Heart right ventricle (tissue), 16 donors: Measurements from ENCODE around the gene CTNND2. TPM values are rescaled to one million over a fixed set of nuclear protein-coding genes. Genes with fewer than 3 reads are reported as not detected.

Source experiments
- ATAC-seq, 8 donors: fragments of 200-7000 bp; cut with Tn5 transposase; one replicate each; pipeline ENCODE4 v1.9.1; 2020; ENCODE audit warnings: mild to moderate bottlenecking in 8 of 8, moderate library complexity in 8 of 8, moderate number of reproducible peaks in 1 of 8
- DNase-seq, 2 donors: peaks; one replicate each; pipeline ENCODE4 v3.0.0-alpha.2; 2020
- H3K27ac ChIP-seq, 10 donors: fragments of 200-600 bp; sonication (generic) in 2 of 10; one replicate each; pipeline versions ENCODE4 v1.5.0 to v1.8.0; 2020 to 2022; ENCODE audit warnings: mild to moderate bottlenecking in 3 of 10
- H3K27me3 ChIP-seq, 7 donors: fragments of 200-600 bp; one replicate each; pipeline ENCODE4 v1.8.0; 2021 to 2022; ENCODE audit warnings: mild to moderate bottlenecking in 2 of 7
- H3K36me3 ChIP-seq, 9 donors: fragments of 200-600 bp; sonication (generic) in 1 of 9; one replicate each; pipeline versions ENCODE4 v1.5.0 to v1.8.0; 2020 to 2022; ENCODE audit warnings: mild to moderate bottlenecking in 2 of 9
- H3K4me1 ChIP-seq, 9 donors: fragments of 200-600 bp; sonication (generic) in 1 of 9; one replicate each; pipeline versions ENCODE4 v1.5.0 to v1.8.0; 2020 to 2022; ENCODE audit warnings: mild to moderate bottlenecking in 4 of 9
- H3K4me3 ChIP-seq, 10 donors: fragments of 200-600 bp; sonication (generic) in 2 of 10; one replicate each; pipeline versions ENCODE4 v1.5.0 to v1.8.0; 2020 to 2022; ENCODE audit warnings: mild to moderate bottlenecking in 7 of 10, moderate library complexity in 2 of 10
- H3K9me3 ChIP-seq, 11 donors: fragments of 200-600 bp in 10 of 11; sonication (generic) in 2 of 11; one replicate each; pipeline versions ENCODE4 v1.5.0 to v1.8.0; 2013 to 2022; ENCODE audit warnings: mild to moderate bottlenecking in 2 of 11, control low read depth in 1 of 11, moderate library complexity in 1 of 11
- CTCF ChIP-seq, 9 donors: fragments of 200-600 bp; sonication (generic) in 2 of 9; IDR thresholded peaks; one replicate each; pipeline versions ENCODE4 v1.5.0 to v1.8.0; 2021 to 2022; ENCODE audit warnings: antibody characterized with exemption in 9 of 9, mild to moderate bottlenecking in 5 of 9, moderate library complexity in 1 of 9
- WGBS, 2 donors: extraction: QIAGEN DNeasy Blood & Tissue Kit; methylation state at CpG; one replicate each; pipeline ENCODE4 v1.1.7; 2013; ENCODE audit warnings: inconsistent platforms in 1 of 2; 5-methylcytosine and 5-hydroxymethylcytosine counted together
- intact Hi-C, 10 donors: fragments of 100-400 bp; cut with DNase I; formaldehyde crosslinking; loops; one replicate each; pipeline versions ENCODE4 v1.11.1 to v1.14.2; 2022
- polyA plus RNA-seq, 2 donors: library from polyadenylated mRNA; stranded (reverse); fragments of 200-250 nt; gene quantifications; one replicate each; pipeline ENCODE4 v1.2.3, GENCODE V29; 2013
- total RNA-seq, 10 donors: library from RNA; stranded (reverse); fragmentation: NEBNext Ultra II Directional in 3 of 10; extraction: Animal tissue kit (Norgen Biotek cat#: 25700) in 3 of 10; gene quantifications; one replicate each; pipeline versions ENCODE4 v1.2.1 to v1.2.4, GENCODE V29; 2021 to 2023
- donor health status: Arrhythmogenic right ventricular cardiomyopathy.
- donor health status: ischemic (EF 13 %, LVEDD 7.1; RV severe dilation, severe dysfunction).
- donor health status: healthy with polysubstance abuse.
- donor health status: DM: no; HTN: yes; CAD: no.
- donor health status: DM: no; HTN: no; CAD: no.
- donor health status: ischemic (EF 25% LVEDD 6.9; RV normal size, moderate dysfunction).
- donor health status: ischemic (EF 25% LVEDD 5.7; RV mildly dilated, moderate dysfunction).
- donor health status: healthy.
- donor health status: DM: yes; HTN: yes; CAD: no.
- donor health status: Ischemic cardiomyopathy.
- donor health status: ischemic (EF 35%, LVEDD 5.7; RV mildly dilated, moderate dysfunction).
- donor health status: nonischemic (EF 11% LVEDD 7.7; RV severe dilation, severe dysfunction).
- donor health status: DM: yes; HTN: yes; CAD: no.
- donor health status: PGD.
- donor health status: ischemic (EF 29% LVEDD 5.4; RV normal size, mild dysfunction).
- donor health status: nonischemic (EF 23%, LVEDD 6.1; RV moderate dilation, normal function).

Gene CTNND2
- total and polyA plus RNA-seq, 12 donors, result 1.1 to 29.6 (median 9.9) TPM

- WGBS, 2 donors, result 82 to 85% methylated on average over 5 of the region's 5 CpGs
- no peak for ATAC-seq
- DNase-seq, result no peak
- H3K27ac ChIP-seq, result no peak overlapping the region
- no peaks in the 10 kb centered on the region for H3K9me3 ChIP-seq
- H3K27me3 ChIP-seq, result no peaks in the 10 kb centered on the region
- no peak overlapping the region for H3K4me3 ChIP-seq
- no peak for TF ChIP-seq CTCF (IDR thresholded peaks at IDR 0.05)
- H3K36me3 ChIP-seq, result no peaks in the 10 kb centered on the region
- intact Hi-C loops, result no loop called here
- H3K4me1 ChIP-seq, result no peaks in the 10 kb centered on the region
Measured at GRCh38 chr5:11407556-11408145, 496.6 kb downstream of the CTNND2 start.

DNA sequence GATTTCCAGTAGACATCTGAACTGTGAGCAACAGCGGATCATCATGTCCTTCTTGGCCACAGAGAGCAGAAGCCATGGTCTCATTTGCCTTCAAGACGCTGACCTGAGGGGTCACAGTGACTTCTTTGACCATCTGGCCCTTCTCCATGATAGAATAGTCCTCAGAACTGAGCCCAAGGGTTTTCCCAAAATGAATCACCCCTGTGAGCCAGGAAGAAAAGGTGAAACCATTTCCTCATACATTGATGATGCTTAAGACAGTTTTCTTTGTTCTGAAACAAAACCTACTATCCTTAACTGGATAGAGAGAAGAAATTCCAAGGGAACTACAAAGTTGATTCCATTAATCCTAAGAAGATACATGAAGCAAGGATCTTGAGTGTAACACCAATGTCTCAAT is 503.9 kb downstream of the CTNND2 start:
- no peak for TF ChIP-seq CTCF (IDR thresholded peaks at IDR 0.05)
- Histone ChIP-seq H3K4me1 (no peaks in the 10 kb centered on the region), H3K4me3 (no peak overlapping the region), H3K9me3 (no peaks in the 10 kb centered on the region), H3K27me3 (no peaks in the 10 kb centered on the region), H3K27ac (no peak overlapping the region), H3K36me3 (no peaks in the 10 kb centered on the region)
- ATAC-seq (no peak), DNase-seq (no peak)
- intact Hi-C loops, result no loop called here
- 79 to 84% methylated on average over 2 of the region's 2 CpGs for WGBS, 2 donors

DNA sequence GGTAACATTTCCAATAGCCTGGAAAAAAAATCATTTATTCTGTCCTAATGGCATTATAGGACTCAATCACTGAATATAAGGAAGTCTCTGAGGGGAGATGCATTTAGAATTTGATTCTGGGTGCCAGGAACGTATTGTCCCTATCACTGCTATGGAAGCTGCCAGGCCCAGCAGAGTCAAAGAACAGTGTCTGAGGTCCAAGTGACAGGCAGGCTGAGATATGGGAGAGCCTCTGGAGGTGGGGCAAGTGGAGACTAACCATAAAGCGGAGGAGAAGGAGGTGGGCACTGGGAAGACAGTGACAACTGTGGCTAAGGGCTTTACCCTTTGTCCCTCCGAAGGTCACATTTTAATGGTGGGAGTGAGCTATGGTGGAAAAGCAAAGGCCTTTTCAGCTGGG is 505.5 kb downstream of the CTNND2 start:
- no peaks in the 10 kb centered on the region for H3K27me3 ChIP-seq
- H3K4me3 ChIP-seq, result no peak overlapping the region
- H3K36me3 ChIP-seq, result no peaks in the 10 kb centered on the region
- no peak for TF ChIP-seq CTCF (IDR thresholded peaks at IDR 0.05)
- 58 to 63% methylated on average over 3 of the region's 3 CpGs for WGBS, 2 donors
- H3K27ac ChIP-seq, result no peak overlapping the region
- DNase-seq, result peak; percentile 13 to 15
- peak in 7 of 8 donors; percentile 29 to 99 (median 75) for ATAC-seq
- H3K4me1 ChIP-seq, result no peaks in the 10 kb centered on the region
- no peaks in the 10 kb centered on the region for H3K9me3 ChIP-seq
- intact Hi-C loops, result no loop called here

DNA sequence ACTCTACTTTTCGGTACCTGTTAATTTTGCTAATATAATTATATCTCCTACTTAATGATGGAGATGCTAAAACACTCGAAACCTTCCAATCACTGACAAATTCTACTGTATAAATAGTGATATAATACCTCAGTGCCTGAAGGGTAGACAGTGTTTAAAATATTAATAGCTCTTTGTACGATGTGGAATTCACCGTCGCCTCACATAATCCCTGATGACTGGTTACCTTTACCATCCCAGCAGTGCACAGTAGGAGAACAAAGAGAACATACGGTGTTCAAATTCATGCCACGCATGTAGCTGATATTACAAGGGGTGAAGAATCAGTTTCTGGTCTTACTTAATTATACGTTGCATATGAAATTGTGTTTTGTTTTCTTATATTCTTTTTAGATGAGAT is 506.7 kb downstream of the CTNND2 start:
- intact Hi-C loops, result no loop called here
- Histone ChIP-seq H3K4me3 (no peak overlapping the region), H3K27ac (no peak overlapping the region), H3K36me3 (no peaks in the 10 kb centered on the region), H3K27me3 (no peaks in the 10 kb centered on the region), H3K9me3 (no peaks in the 10 kb centered on the region), H3K4me1 (no peaks in the 10 kb centered on the region)
- ATAC-seq (no peak), DNase-seq (no peak)
- WGBS, 2 donors, result 89 to 92% methylated on average over 8 of the region's 8 CpGs
- TF ChIP-seq CTCF (IDR thresholded peaks at IDR 0.05), result no peak
